GM12878 (cell line): ENCODE data around the gene CAB39L. TPM values are rescaled to one million over a fixed set of nuclear protein-coding genes. Genes with fewer than 3 reads are reported as not detected.

Experiments used
- ATAC-seq: fragments of 200-7000 bp; cut with Tn5 transposase; 3 replicates; pipeline ENCODE4 v1.9.1; 2020; ENCODE audit warnings: mild to moderate bottlenecking, moderate library complexity
- BruUV-seq: library from RNA; stranded (reverse); fragments of 400-500 nt; replicated peaks from 2 replicates; lab custom pipeline; 2021; lab: Mats Ljungman, UMichigan
- CTCF ChIA-PET: fragments of 300-600 bp; sonication (Branson Sonifier 250); formaldehyde crosslinking; extraction: SDS; loops from one replicate; lab custom pipeline; 2021; ENCODE audit warnings: inconsistent platforms; lab: Yijun Ruan, JAX
- POLR2A ChIA-PET: fragments of 350-600 bp; formaldehyde crosslinking; extraction: SDS; loops from one replicate; lab custom pipeline; 2021; ENCODE audit warnings: inconsistent platforms; lab: Charles Lee
- RAD21 ChIA-PET: fragments of 300-600 bp; sonication (Branson Sonifier 250); formaldehyde crosslinking; loops from one replicate; lab custom pipeline; 2023; ENCODE audit warnings: antibody characterized with exemption; ENCODE audit not compliant: unreplicated experiment; lab: Charles Lee
- SMC1A ChIA-PET: fragments of 300-600 bp; sonication (Branson Sonifier 250); formaldehyde crosslinking; loops from one replicate; lab custom pipeline; 2023; ENCODE audit not compliant: unreplicated experiment, uncharacterized antibody; lab: Charles Lee
- DNase-seq: peaks from one replicate; pipeline ENCODE4 v3.0.0-alpha.2; 2011; ENCODE audit warnings: low read depth, low spot score
- FAIRE-seq: peaks from 3 replicates; lab custom pipeline; 2011; peaks lifted over from hg19 to GRCh38; lab: Jason Lieb, UNC
- H2AFZ ChIP-seq: 2 replicates; pipeline ENCODE4 v1.6.0; 2011; ENCODE audit warnings: low read depth, low read length, control low read depth; ENCODE audit not compliant: control insufficient read depth
- H3K27ac ChIP-seq: 2 replicates; pipeline ENCODE4 v1.5.1; 2011; ENCODE audit warnings: control low read depth; ENCODE audit not compliant: control insufficient read depth, insufficient read depth
- H3K27me3 ChIP-seq, 2 experiments: replicated peaks in 1 of 2; 2 replicates each; pipeline versions ENCODE4 v1.6.0 to v1.6.1; 2011; ENCODE audit warnings: low read length in 1 of 2; ENCODE audit not compliant: control insufficient read depth in 2 of 2, insufficient read depth in 2 of 2
- H3K36me3 ChIP-seq, 2 experiments: 2 replicates each; pipeline ENCODE4 v1.5.1; 2011; ENCODE audit warnings: low read length in 1 of 2; ENCODE audit not compliant: control insufficient read depth in 2 of 2, insufficient read depth in 2 of 2
- H3K4me1 ChIP-seq: 2 replicates; pipeline ENCODE4 v1.6.1; 2011; ENCODE audit warnings: mild to moderate bottlenecking, low read length, moderate library complexity, mixed read lengths; ENCODE audit not compliant: control insufficient read depth, insufficient read depth
- H3K4me2 ChIP-seq: 2 replicates; pipeline ENCODE4 v1.6.0; 2011; ENCODE audit warnings: control low read depth; ENCODE audit not compliant: control insufficient read depth, insufficient read depth
- H3K4me3 ChIP-seq: fragments of 200-600 bp; sonication (generic); 2 replicates; pipeline ENCODE4 v1.5.1; 2016
- H3K79me2 ChIP-seq: 2 replicates; pipeline ENCODE4 v1.6.0; 2011; ENCODE audit warnings: low read length; ENCODE audit not compliant: control insufficient read depth, insufficient read depth
- H3K9ac ChIP-seq: 2 replicates; pipeline ENCODE4 v1.8.0; 2011; ENCODE audit warnings: low read length, control low read depth, mixed read lengths; ENCODE audit not compliant: control insufficient read depth, insufficient read depth
- H3K9me3 ChIP-seq: replicated peaks from 3 replicates; pipeline ENCODE4 v1.5.1; 2011; ENCODE audit warnings: mild to moderate bottlenecking, low read length; ENCODE audit not compliant: control insufficient read depth, insufficient read depth
- H4K20me1 ChIP-seq: 2 replicates; pipeline ENCODE4 v1.6.0; 2011; ENCODE audit not compliant: control insufficient read depth, insufficient read depth
- BCL11A ChIP-seq: IDR thresholded peaks from 2 replicates; pipeline ENCODE4 v1.6.1; 2011; ENCODE audit warnings: low read depth, low read length
- CBX5 ChIP-seq: sonication (generic); IDR thresholded peaks from 2 replicates; pipeline ENCODE4 v1.6.1; 2016; ENCODE audit warnings: low read depth, moderate library complexity, mild to moderate bottlenecking, inconsistent platforms
- CEBPB ChIP-seq, 2 experiments: fragments of 150-350 bp in 1 of 2; IDR thresholded peaks; 2 replicates each; pipeline ENCODE4 v1.6.1; 2012 to 2014; ENCODE audit warnings: low read depth in 2 of 2, low read length in 2 of 2, borderline replicate concordance in 1 of 2, inconsistent platforms in 1 of 2
- CHD4 ChIP-seq: fragments of 200-600 bp; sonication (generic); IDR thresholded peaks from 2 replicates; pipeline ENCODE4 v1.6.1; 2016; ENCODE audit warnings: mild to moderate bottlenecking
- CREB1 ChIP-seq: IDR thresholded peaks from 2 replicates; pipeline ENCODE4 v1.6.1; 2012; ENCODE audit warnings: low read depth, mild to moderate bottlenecking, inconsistent platforms
- JUND ChIP-seq: IDR thresholded peaks from 2 replicates; pipeline ENCODE4 v1.6.1; 2012; ENCODE audit warnings: low read depth, mild to moderate bottlenecking, low read length, improper control_type of control experiment, moderate library complexity
- MEF2A ChIP-seq: IDR thresholded peaks from 2 replicates; pipeline ENCODE4 v1.6.1; 2011; ENCODE audit warnings: low read depth, mild to moderate bottlenecking, low read length, moderate library complexity; ENCODE audit not compliant: insufficient read depth
- SMAD1 ChIP-seq: fragments of 450-650 bp; IDR thresholded peaks from 2 replicates; pipeline ENCODE4 v1.6.1; 2018; ENCODE audit warnings: mild to moderate bottlenecking, low read depth; ENCODE audit not compliant: partially characterized antibody
- SRF ChIP-seq, 2 experiments: IDR thresholded peaks; 2 replicates each; pipeline ENCODE4 v1.6.1; 2011; ENCODE audit warnings: low read depth in 2 of 2, low read length in 2 of 2, mild to moderate bottlenecking in 1 of 2, moderate library complexity in 1 of 2
- TBL1XR1 ChIP-seq: IDR thresholded peaks from 2 replicates; pipeline ENCODE4 v1.6.1; 2012; ENCODE audit warnings: low read depth, low read length, improper control_type of control experiment
- in situ Hi-C: fragments of 300-500 bp; cut with MboI; formaldehyde crosslinking; loops from 9 replicates; pipeline ENCODE4 v1.14.3; 2018; ENCODE audit warnings: mixed read lengths
- intact Hi-C: fragments of 100-400 bp; cut with micrococcal nuclease; formaldehyde crosslinking; loops from one replicate; pipeline ENCODE4 v1.14.2; 2022; ENCODE audit not compliant: unreplicated experiment
- polyA plus RNA-seq, 11 experiments: library from polyadenylated mRNA; depleted of rRNA in 4 of 11; unstranded in 6 of 11; stranded (reverse) in 5 of 11; fragments of >200 nt; fragmentation: Nextera tagmentation in 4 of 11; fragmentation: Illumina TruSeq in 1 of 11; extraction: Ambion mirVana in 4 of 11; extraction: Trizol in 1 of 11; gene quantifications; 1 replicate in 1 of 11; 2 replicates in 10 of 11; pipeline versions ENCODE4 v1.2.1 to v1.2.3, GENCODE V29; 2011 to 2016; ENCODE audit warnings: inconsistent platforms in 2 of 11, missing spikeins in 2 of 11, low read depth in 1 of 11
- total RNA-seq, 4 experiments: library from RNA; depleted of rRNA in 3 of 4; stranded (reverse); fragments of >200 nt in 3 of 4; fragmentation: Illumina TruSeq in 1 of 4; extraction: Trizol in 1 of 4; gene quantifications; 2 replicates each; pipeline versions ENCODE4 v1.2.1 to v1.2.3, GENCODE V29; 2013 to 2021
- TF ChIP-seq, protein P1 (sequence below): IDR thresholded peaks from 2 replicates; pipeline ENCODE4 v1.6.1; 2012; ENCODE audit warnings: low read length, inconsistent platforms
- TF ChIP-seq, protein P2 (sequence below): IDR thresholded peaks from 2 replicates; pipeline ENCODE4 v1.6.1; 2011; ENCODE audit warnings: borderline replicate concordance, low read depth, mild to moderate bottlenecking, moderate library complexity, mixed read lengths, low read length; ENCODE audit not compliant: insufficient read depth; ENCODE audit errors: extremely low read length

CAB39L gene
- total and polyA plus RNA-seq, 10 of the 15 experiments (the other 5 are each of a cell fraction or from before 2014, with no cell fraction given): 0.88 to 3.0 (median 1.7) TPM

- Histone ChIP-seq H3K4me3 (no peak overlapping the region), H3K27me3 (no peaks in the 10 kb centered on the region), H3K9ac (no peak overlapping the region), H3K79me2 (no peaks in the 10 kb centered on the region), H3K9me3 (no peaks in the 10 kb centered on the region), H3K4me2 (0 out of 2 replicates have a peak overlapping the region, but pooled peaks have one; percentile 7), H3K4me1 (no peaks in the 10 kb centered on the region; the same call in 1 of the 2 replicates), H4K20me1 (no peaks in the 10 kb centered on the region), H3K27ac (0 out of 2 replicates have a peak overlapping the region, but pooled peaks have one; percentile 34), H3K36me3 (no peaks in the 10 kb centered on the region), H2AFZ (no peak overlapping the region)
- SMC1A ChIA-PET: no interaction called here
- FAIRE-seq: peak; percentile 54
- intact Hi-C loops: no loop called here
- in situ Hi-C loops: no loop called here
- TF ChIP-seq TBL1XR1 (no peak), JUND (no peak), MEF2A (0 out of 2 replicates have a peak, but pooled peaks have one; percentile 49), CBX5 (no peak), CEBPB (IDR thresholded peaks at IDR 0.05; ENCODE audit: borderline replicate concordance in 1 of 2, low read depth in 2 of 2, low read length in 2 of 2) (no peak), SMAD1 (no peak), CREB1 (no peak), CHD4 (no peak), BCL11A (no peak), SRF (IDR thresholded peaks at IDR 0.05; ENCODE audit: low read depth in 2 of 2, low read length in 2 of 2) (peak in 1 of 2 experiments; percentile 42; a peak in 1 of 4 replicates)
- TF ChIP-seq, protein P1, sequence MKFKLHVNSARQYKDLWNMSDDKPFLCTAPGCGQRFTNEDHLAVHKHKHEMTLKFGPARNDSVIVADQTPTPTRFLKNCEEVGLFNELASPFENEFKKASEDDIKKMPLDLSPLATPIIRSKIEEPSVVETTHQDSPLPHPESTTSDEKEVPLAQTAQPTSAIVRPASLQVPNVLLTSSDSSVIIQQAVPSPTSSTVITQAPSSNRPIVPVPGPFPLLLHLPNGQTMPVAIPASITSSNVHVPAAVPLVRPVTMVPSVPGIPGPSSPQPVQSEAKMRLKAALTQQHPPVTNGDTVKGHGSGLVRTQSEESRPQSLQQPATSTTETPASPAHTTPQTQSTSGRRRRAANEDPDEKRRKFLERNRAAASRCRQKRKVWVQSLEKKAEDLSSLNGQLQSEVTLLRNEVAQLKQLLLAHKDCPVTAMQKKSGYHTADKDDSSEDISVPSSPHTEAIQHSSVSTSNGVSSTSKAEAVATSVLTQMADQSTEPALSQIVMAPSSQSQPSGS: no peak
- TF ChIP-seq, protein P2, sequence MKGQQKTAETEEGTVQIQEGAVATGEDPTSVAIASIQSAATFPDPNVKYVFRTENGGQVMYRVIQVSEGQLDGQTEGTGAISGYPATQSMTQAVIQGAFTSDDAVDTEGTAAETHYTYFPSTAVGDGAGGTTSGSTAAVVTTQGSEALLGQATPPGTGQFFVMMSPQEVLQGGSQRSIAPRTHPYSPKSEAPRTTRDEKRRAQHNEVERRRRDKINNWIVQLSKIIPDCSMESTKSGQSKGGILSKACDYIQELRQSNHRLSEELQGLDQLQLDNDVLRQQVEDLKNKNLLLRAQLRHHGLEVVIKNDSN: no peak
- POLR2A ChIA-PET: interaction anchor here (0.7 kb wide), 1 partner anchor 364 kb away, joined by 4 read pairs; no protein-coding TSS in a partner anchor
- CTCF ChIA-PET: no interaction called here
- no peak for DNase-seq
- BruUV-seq: no TSS peak
- no peak for ATAC-seq
- RAD21 ChIA-PET: no interaction called here
These were observed 33.4 kb downstream of the CAB39L start for GRCh38 chr13:49410477-49410876.
